ENCODE results near the gene ARHGAP42.

Gene ARHGAP42

GRCh38 chr11:100791860-100792259 lies 104.8 kb downstream of the ARHGAP42 start:
- Histone ChIP-seq H3K27me3 (no peaks in the 10 kb centered on the region), H3K9me3 (no peaks in the 10 kb centered on the region), H3K4me3 (ENCODE audit: low read depth in 1 of 2, low read length in 1 of 2) (no peak overlapping the region), H3K27ac (no peak overlapping the region), H3K4me1 (ENCODE audit: control insufficient read depth in 1 of 2, insufficient read depth in 1 of 2, low read depth in 1 of 2, low read length in 1 of 2) (peaks cover 0 to 13% of the 10 kb centered on the region in 2 experiments), H3K36me3 (no peaks in the 10 kb centered on the region)
- TF ChIP-seq CTCF (IDR thresholded peaks at IDR 0.05): no peak

DNA sequence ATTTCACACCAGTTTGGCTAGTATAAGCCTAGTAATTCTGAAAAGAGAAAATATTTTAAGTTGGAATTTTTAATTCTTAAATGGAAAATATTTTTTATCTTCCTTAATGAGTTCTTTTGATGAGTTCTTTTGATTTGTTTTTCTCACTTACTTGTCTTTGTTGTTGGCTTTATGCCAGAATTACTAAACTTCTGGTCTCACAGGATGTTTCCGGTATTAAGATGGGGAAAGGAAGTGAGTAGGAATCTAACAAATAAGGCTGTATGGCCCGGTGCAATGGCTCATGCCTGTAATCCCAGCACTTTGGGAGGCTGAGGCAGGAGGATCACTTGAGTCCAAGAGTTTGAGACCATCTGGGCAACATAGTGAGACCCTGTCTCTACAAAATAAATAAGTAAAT lies 106.4 kb downstream of the ARHGAP42 start:
- Histone ChIP-seq H3K27ac (no peak overlapping the region), H3K36me3 (no peaks in the 10 kb centered on the region), H3K4me3 (ENCODE audit: low read depth in 1 of 2, low read length in 1 of 2) (no peak overlapping the region), H3K27me3 (no peaks in the 10 kb centered on the region), H3K9me3 (no peaks in the 10 kb centered on the region), H3K4me1 (ENCODE audit: control insufficient read depth in 1 of 2, insufficient read depth in 1 of 2, low read depth in 1 of 2, low read length in 1 of 2) (peaks cover 0 to 13% of the 10 kb centered on the region in 2 experiments)
- no peak for TF ChIP-seq CTCF (IDR thresholded peaks at IDR 0.05)

GRCh38 chr11:100794446-100794845 lies 107.4 kb downstream of the ARHGAP42 start:
- no peaks in the 10 kb centered on the region for H3K36me3 ChIP-seq
- TF ChIP-seq CTCF (IDR thresholded peaks at IDR 0.05): no peak
- no peak overlapping the region for H3K4me3 ChIP-seq (ENCODE audit: low read depth in 1 of 2, low read length in 1 of 2)
- H3K27me3 ChIP-seq: no peaks in the 10 kb centered on the region
- H3K4me1 ChIP-seq (ENCODE audit: control insufficient read depth in 1 of 2, insufficient read depth in 1 of 2, low read depth in 1 of 2, low read length in 1 of 2): peaks cover 0 to 13% of the 10 kb centered on the region in 2 experiments
- no peaks in the 10 kb centered on the region for H3K9me3 ChIP-seq
- H3K27ac ChIP-seq: no peak overlapping the region

DNA sequence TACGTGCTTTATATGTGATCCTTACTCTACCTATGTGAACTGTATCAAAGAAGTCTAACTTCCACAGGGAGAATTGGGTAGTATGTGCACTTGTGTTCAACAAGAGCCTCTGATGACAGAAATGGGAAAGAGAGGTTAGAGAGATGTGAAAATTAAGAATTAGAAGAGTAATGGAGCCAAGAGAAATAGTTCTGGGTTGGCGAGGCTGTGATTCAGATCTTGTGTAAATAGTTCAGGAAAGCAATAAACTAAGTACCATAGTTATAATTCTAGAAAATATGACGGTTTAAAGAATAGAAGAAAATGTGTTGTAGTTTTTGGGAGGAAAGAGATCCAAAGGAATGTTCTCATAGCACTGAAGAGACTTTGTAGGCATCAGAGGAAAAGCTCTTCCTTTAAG lies 112.4 kb downstream of the ARHGAP42 start:
- Histone ChIP-seq H3K4me3 (ENCODE audit: low read depth in 1 of 2, low read length in 1 of 2) (no peak overlapping the region), H3K27ac (no peak overlapping the region), H3K4me1 (ENCODE audit: control insufficient read depth in 1 of 2, insufficient read depth in 1 of 2, low read depth in 1 of 2, low read length in 1 of 2) (peaks cover 0 to 2% of the 10 kb centered on the region in 2 experiments), H3K9me3 (no peaks in the 10 kb centered on the region), H3K27me3 (no peaks in the 10 kb centered on the region), H3K36me3 (no peaks in the 10 kb centered on the region)
- TF ChIP-seq CTCF (IDR thresholded peaks at IDR 0.05): no peak

GRCh38 chr11:100800202-100800601 lies 113.1 kb downstream of the ARHGAP42 start:
- TF ChIP-seq CTCF (IDR thresholded peaks at IDR 0.05): no peak
- no peak overlapping the region for H3K27ac ChIP-seq
- H3K4me1 ChIP-seq (ENCODE audit: control insufficient read depth in 1 of 2, insufficient read depth in 1 of 2, low read depth in 1 of 2, low read length in 1 of 2): no peaks in the 10 kb centered on the region
- H3K27me3 ChIP-seq: no peaks in the 10 kb centered on the region
- H3K36me3 ChIP-seq: no peaks in the 10 kb centered on the region
- H3K9me3 ChIP-seq: no peaks in the 10 kb centered on the region
- no peak overlapping the region for H3K4me3 ChIP-seq (ENCODE audit: low read depth in 1 of 2, low read length in 1 of 2)

Measured in neutrophil (primary cell).